ENCODE measurements around the gene LRRC74A. TPM values are rescaled to one million over a fixed set of nuclear protein-coding genes. Genes with fewer than 3 reads are reported as not detected.

Gene LRRC74A
- total and polyA plus RNA-seq, 10 donors = 0.03 to 0.43 (median 0.16) TPM; not detected in 5

- Histone ChIP-seq H3K36me3 (no peaks in the 10 kb centered on the region), H3K4me3 (no peak overlapping the region), H3K4me1 (peaks cover 0 to 28% (median 19%) of the 10 kb centered on the region in 6 donors), H3K9me3 (no peaks in the 10 kb centered on the region), H3K27me3 (replicated peaks in 1 of 7) (no peaks in the 10 kb centered on the region), H3K27ac (peak overlapping the region in 6 of 8 donors; percentile 57 to 78 (median 68))
- intact Hi-C loops (cut with DNase I; ENCODE audit: low total_unique reads) = no loop called here
- TF ChIP-seq, protein P1, sequence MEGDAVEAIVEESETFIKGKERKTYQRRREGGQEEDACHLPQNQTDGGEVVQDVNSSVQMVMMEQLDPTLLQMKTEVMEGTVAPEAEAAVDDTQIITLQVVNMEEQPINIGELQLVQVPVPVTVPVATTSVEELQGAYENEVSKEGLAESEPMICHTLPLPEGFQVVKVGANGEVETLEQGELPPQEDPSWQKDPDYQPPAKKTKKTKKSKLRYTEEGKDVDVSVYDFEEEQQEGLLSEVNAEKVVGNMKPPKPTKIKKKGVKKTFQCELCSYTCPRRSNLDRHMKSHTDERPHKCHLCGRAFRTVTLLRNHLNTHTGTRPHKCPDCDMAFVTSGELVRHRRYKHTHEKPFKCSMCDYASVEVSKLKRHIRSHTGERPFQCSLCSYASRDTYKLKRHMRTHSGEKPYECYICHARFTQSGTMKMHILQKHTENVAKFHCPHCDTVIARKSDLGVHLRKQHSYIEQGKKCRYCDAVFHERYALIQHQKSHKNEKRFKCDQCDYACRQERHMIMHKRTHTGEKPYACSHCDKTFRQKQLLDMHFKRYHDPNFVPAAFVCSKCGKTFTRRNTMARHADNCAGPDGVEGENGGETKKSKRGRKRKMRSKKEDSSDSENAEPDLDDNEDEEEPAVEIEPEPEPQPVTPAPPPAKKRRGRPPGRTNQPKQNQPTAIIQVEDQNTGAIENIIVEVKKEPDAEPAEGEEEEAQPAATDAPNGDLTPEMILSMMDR (IDR thresholded peaks at IDR 0.05 in 8 of 11, conservative IDR thresholded peaks at IDR 0.05 in 3 of 11) = no peak
- TF ChIP-seq POLR2A (IDR thresholded peaks at IDR 0.05) (no peak), POLR2AphosphoS5 (IDR thresholded peaks at IDR 0.05) (no peak)
- no peak for DNase-seq
- 79 to 92% (median 88%) methylated on average over 5 to 6 of the region's 6 CpGs for WGBS, 5 donors
Observed at GRCh38 chr14:76884394-76884793, 58.2 kb downstream of the LRRC74A start.

GRCh38 chr14:76884853-76885276 is 58.7 kb downstream of the LRRC74A start:
- Histone ChIP-seq H3K4me3 (no peak overlapping the region), H3K4me1 (peaks cover 0 to 28% (median 19%) of the 10 kb centered on the region in 6 donors), H3K9me3 (no peaks in the 10 kb centered on the region), H3K27me3 (replicated peaks in 1 of 7) (no peaks in the 10 kb centered on the region), H3K36me3 (no peaks in the 10 kb centered on the region), H3K27ac (peak overlapping the region in 6 of 8 donors; percentile 57 to 78 (median 68))
- TF ChIP-seq, protein P1 (IDR thresholded peaks at IDR 0.05 in 8 of 11, conservative IDR thresholded peaks at IDR 0.05 in 3 of 11) = no peak
- TF ChIP-seq POLR2AphosphoS5 (IDR thresholded peaks at IDR 0.05) = peak in 2 of 3 donors; percentile 23 to 49
- 54 to 73% (median 68%) methylated on average over 13 to 14 of the region's 14 CpGs for WGBS, 5 donors
- peak; percentile 82 for DNase-seq
- intact Hi-C loops (cut with DNase I; ENCODE audit: low total_unique reads) = no loop called here

DNA sequence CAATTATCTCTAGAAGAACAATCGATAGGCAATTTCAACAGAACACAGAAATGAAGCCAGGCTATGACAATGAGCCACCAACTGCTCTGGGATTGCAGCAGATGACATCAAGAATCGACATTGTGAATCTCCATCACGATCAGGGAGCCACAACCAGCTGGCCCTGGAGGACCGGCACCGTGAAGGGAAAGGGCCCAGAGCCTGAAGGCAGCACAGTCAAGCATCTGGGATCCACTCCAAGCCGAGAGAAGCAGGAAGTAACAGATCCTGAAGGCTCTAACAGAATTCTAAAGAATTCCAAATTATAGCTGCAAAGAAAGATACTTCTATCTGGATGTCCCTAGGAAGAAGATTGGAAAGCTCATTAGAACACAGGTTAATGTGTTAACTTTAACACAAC is 61.0 kb downstream of the LRRC74A start:
- Histone ChIP-seq H3K27me3 (replicated peaks in 1 of 7) (no peaks in the 10 kb centered on the region), H3K9me3 (peaks cover 0 to 7% (median 5%) of the 10 kb centered on the region in 8 donors), H3K4me1 (peaks cover 0 to 28% (median 19%) of the 10 kb centered on the region in 6 donors), H3K36me3 (no peaks in the 10 kb centered on the region), H3K4me3 (no peak overlapping the region), H3K27ac (no peak overlapping the region)
- intact Hi-C loops (cut with DNase I; ENCODE audit: low total_unique reads) = no loop called here
- 57 to 75% (median 68%) methylated on average over 6 of the region's 6 CpGs for WGBS, 5 donors
- no peak for DNase-seq
- TF ChIP-seq, protein P1 (IDR thresholded peaks at IDR 0.05 in 8 of 11, conservative IDR thresholded peaks at IDR 0.05 in 3 of 11) = no peak
- TF ChIP-seq POLR2A (IDR thresholded peaks at IDR 0.05) (no peak), POLR2AphosphoS5 (IDR thresholded peaks at IDR 0.05) (no peak)

GRCh38 chr14:76891391-76891790 is 65.2 kb downstream of the LRRC74A start:
- intact Hi-C loops (cut with DNase I; ENCODE audit: low total_unique reads) = no loop called here
- Histone ChIP-seq H3K4me1 (no peaks in the 10 kb centered on the region), H3K4me3 (no peak overlapping the region), H3K9me3 (peaks cover 0 to 18% (median 11%) of the 10 kb centered on the region in 8 donors), H3K36me3 (no peaks in the 10 kb centered on the region), H3K27ac (no peak overlapping the region), H3K27me3 (replicated peaks in 1 of 7) (no peaks in the 10 kb centered on the region)
- no peak for DNase-seq
- TF ChIP-seq POLR2A (IDR thresholded peaks at IDR 0.05) = no peak
- no peak for TF ChIP-seq POLR2AphosphoS5 (IDR thresholded peaks at IDR 0.05)
- TF ChIP-seq, protein P1 (IDR thresholded peaks at IDR 0.05 in 8 of 11, conservative IDR thresholded peaks at IDR 0.05 in 3 of 11) = no peak
- WGBS, 5 donors = 6 to 15% (median 13%) methylated on average over 1 of the region's 1 CpG

Data from spleen (tissue), 11 donors.